ENCODE measurements around the gene PPTC7. TPM values are rescaled to one million over a fixed set of nuclear protein-coding genes. Genes with fewer than 3 reads are reported as not detected.

The PPTC7 gene
- total RNA-seq, 1 donor from 2014 or later = 13.2 TPM

Other genes with a start within 250 kb of the PPTC7 start
- 19.7 TPM for gene ANAPC7, start 179.6 kb downstream of the PPTC7 start, total RNA-seq (ENCODE audit: insufficient read depth, low replicate concordance)
- 231 TPM for gene ARPC3, start 133.0 kb downstream of the PPTC7 start, total RNA-seq (ENCODE audit: insufficient read depth, low replicate concordance)
- 16.6 TPM for gene GPN3, start 115.1 kb downstream of the PPTC7 start, total RNA-seq (ENCODE audit: insufficient read depth, low replicate concordance)
- gene FAM216A, start 114.5 kb downstream of the PPTC7 start, total RNA-seq (ENCODE audit: insufficient read depth, low replicate concordance) = 19.5 TPM
- gene VPS29, start 81.2 kb downstream of the PPTC7 start, total RNA-seq (ENCODE audit: insufficient read depth, low replicate concordance) = 64.3 TPM
- gene RAD9B, start 81.0 kb downstream of the PPTC7 start, total RNA-seq (ENCODE audit: insufficient read depth, low replicate concordance) = 0.96 TPM
- gene TCTN1, start 30.8 kb upstream of the PPTC7 start, total RNA-seq (ENCODE audit: insufficient read depth, low replicate concordance) = 28.6 TPM
- 4.1 TPM for gene HVCN1, start 105.8 kb upstream of the PPTC7 start, total RNA-seq (ENCODE audit: insufficient read depth, low replicate concordance)
- 108 TPM for gene PPP1CC, start 159.6 kb upstream of the PPTC7 start, total RNA-seq (ENCODE audit: insufficient read depth, low replicate concordance)

All from umbilical cord (tissue), 1 donor.